Measurements from ENCODE around the gene KCNV2. TPM values are rescaled to one million over a fixed set of nuclear protein-coding genes. Genes with fewer than 3 reads are reported as not detected.

KCNV2 gene
- total and polyA plus RNA-seq, 7 donors: not detected

GRCh38 chr9:2718001-2718697 lies 839 bp downstream of the KCNV2 start:
- no peak overlapping the region for H3K4me3 ChIP-seq
- no peaks in the 10 kb centered on the region for H3K36me3 ChIP-seq
- DNase-seq: no peak
- H3K27ac ChIP-seq: no peak overlapping the region
- WGBS, 2 donors: 98% methylated on average over 69 of the region's 69 CpGs
- intact Hi-C loops (cut with DNase I): no loop called here
- no peaks in the 10 kb centered on the region for H3K9me3 ChIP-seq
- TF ChIP-seq POLR2A (IDR thresholded peaks at IDR 0.05) (no peak), EP300 (IDR thresholded peaks at IDR 0.05) (no peak), CTCF (IDR thresholded peaks at IDR 0.05) (no peak), POLR2AphosphoS5 (IDR thresholded peaks at IDR 0.05) (no peak)
- no peaks in the 10 kb centered on the region for H3K4me1 ChIP-seq
- no peaks in the 10 kb centered on the region for H3K27me3 ChIP-seq

GRCh38 chr9:2718698-2719033 lies 1.4 kb downstream of the KCNV2 start:
- Histone ChIP-seq H3K27me3 (no peaks in the 10 kb centered on the region), H3K36me3 (no peaks in the 10 kb centered on the region), H3K9me3 (no peaks in the 10 kb centered on the region), H3K4me1 (no peaks in the 10 kb centered on the region), H3K4me3 (no peak overlapping the region), H3K27ac (no peak overlapping the region)
- intact Hi-C loops (cut with DNase I): no loop called here
- TF ChIP-seq POLR2A (IDR thresholded peaks at IDR 0.05) (no peak), EP300 (IDR thresholded peaks at IDR 0.05) (no peak), CTCF (IDR thresholded peaks at IDR 0.05) (no peak), POLR2AphosphoS5 (IDR thresholded peaks at IDR 0.05) (no peak)
- WGBS, 2 donors: 98 to 99% methylated on average over 29 of the region's 29 CpGs
- no peak for DNase-seq

GRCh38 chr9:2720179-2720654 lies 2.9 kb downstream of the KCNV2 start:
- Histone ChIP-seq H3K27ac (no peak overlapping the region), H3K9me3 (no peaks in the 10 kb centered on the region), H3K27me3 (no peaks in the 10 kb centered on the region), H3K4me3 (no peak overlapping the region), H3K4me1 (no peaks in the 10 kb centered on the region), H3K36me3 (no peaks in the 10 kb centered on the region)
- WGBS, 2 donors: 27 to 66% methylated on average over 1 of the region's 1 CpG
- TF ChIP-seq POLR2AphosphoS5 (IDR thresholded peaks at IDR 0.05) (no peak), CTCF (IDR thresholded peaks at IDR 0.05) (no peak), POLR2A (IDR thresholded peaks at IDR 0.05) (no peak), EP300 (IDR thresholded peaks at IDR 0.05) (no peak)
- no peak for DNase-seq
- intact Hi-C loops (cut with DNase I): no loop called here

- no peaks in the 10 kb centered on the region for H3K4me1 ChIP-seq
- TF ChIP-seq POLR2AphosphoS5 (IDR thresholded peaks at IDR 0.05) (no peak), CTCF (IDR thresholded peaks at IDR 0.05) (no peak), EP300 (IDR thresholded peaks at IDR 0.05) (no peak), POLR2A (IDR thresholded peaks at IDR 0.05) (no peak)
- intact Hi-C loops (cut with DNase I): no loop called here
Observed at GRCh38 chr9:2722715-2723114, 5.4 kb downstream of the KCNV2 start.

More at GRCh38 chr9:2722715-2723114, 5.4 kb downstream of the KCNV2 start:
- Histone ChIP-seq H3K36me3 (no peaks in the 10 kb centered on the region), H3K27ac (no peak overlapping the region), H3K4me3 (no peak overlapping the region), H3K9me3 (no peaks in the 10 kb centered on the region), H3K27me3 (no peaks in the 10 kb centered on the region)
- DNase-seq: no peak
- WGBS, 2 donors: 49 to 95% methylated on average over 2 of the region's 2 CpGs

Data from sigmoid colon (tissue), 7 donors.